Hypothalamus (tissue), 51 donors: ENCODE results near the gene WDR41.

Experiments used
- DNase-seq, 51 donors: peaks; one replicate each; lab custom pipeline; 2025; lab: John Stamatoyannopoulos, UW

WDR41 gene

DNA sequence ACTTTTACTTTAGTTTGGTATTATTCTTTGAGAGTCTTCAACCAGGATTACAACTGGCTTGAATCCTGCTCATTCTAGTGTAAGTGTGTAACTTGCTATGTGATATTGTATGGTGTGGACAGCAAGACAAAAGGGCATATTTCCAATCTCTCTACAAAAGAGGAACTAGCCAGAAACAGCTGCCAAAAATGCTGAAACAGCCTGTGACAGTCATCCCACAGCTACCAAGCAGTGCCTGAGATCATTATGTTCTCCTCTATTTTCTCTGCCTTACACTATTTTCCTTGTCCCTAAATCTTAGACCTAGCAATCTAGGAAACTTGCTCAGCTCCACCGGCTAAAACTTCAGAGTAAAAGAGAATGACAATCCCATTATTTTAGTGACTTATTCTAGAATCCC is 42.8 kb downstream of the WDR41 start:
- DNase-seq, result peak in 3 of 51 donors; percentile 4 to 9 (median 6)

DNA sequence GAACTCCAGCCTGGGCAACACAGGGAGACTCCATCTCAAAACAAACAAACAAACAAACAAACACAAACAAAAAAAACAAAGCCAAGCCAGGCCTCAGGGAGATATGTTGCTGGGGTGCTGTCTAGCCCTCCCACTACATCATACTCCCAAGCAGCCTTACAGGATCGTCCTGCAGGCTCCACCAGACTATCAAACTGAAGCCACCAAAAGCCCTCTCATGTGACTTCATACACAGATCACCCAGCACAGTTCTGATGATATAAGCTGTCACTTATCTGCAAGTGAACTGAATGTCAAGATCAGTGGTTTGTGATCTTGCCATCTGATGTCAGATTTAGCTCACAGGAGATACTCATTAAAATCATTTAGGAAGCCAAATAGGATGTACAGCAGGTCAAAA is 43.3 kb downstream of the WDR41 start:
- no peak for DNase-seq

DNA sequence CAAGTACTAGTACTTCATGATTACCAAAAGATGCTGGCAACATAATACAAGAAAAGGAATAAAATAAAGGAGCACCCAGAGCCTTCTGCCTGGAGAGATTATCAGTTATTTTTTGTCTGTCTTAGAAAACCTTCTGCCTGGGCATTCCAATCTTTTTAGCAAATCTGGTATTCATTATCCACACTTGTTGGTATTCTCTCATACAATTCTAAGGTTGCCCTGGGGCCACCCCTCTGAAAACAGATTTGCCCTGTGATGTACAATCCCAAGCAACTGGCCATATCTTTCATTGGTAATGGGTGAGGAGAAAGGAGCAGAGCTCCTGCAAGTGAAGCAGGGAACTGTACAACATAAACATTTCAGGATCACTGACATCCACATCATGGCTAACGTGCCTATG is 47.8 kb downstream of the WDR41 start:
- DNase-seq, result no peak

DNA sequence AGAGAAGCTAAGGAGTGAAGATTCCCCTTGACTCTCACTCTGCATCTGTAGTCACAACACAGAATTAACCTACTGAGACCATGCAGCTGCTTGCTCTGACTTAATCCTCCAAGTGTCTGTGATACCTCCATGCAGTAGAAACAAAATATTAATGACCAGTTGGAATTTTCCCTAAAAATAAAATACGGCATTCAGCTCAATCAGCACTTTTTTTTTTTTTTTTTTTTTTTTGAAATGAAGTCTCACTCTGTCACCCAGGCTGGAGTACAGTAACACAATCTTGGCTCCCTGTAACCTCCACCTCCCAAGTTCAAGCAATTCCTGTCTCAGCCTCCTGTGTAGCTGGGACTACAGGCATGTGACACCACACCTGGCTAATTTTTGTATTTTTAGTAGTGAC is 48.4 kb downstream of the WDR41 start:
- DNase-seq, result no peak

DNA sequence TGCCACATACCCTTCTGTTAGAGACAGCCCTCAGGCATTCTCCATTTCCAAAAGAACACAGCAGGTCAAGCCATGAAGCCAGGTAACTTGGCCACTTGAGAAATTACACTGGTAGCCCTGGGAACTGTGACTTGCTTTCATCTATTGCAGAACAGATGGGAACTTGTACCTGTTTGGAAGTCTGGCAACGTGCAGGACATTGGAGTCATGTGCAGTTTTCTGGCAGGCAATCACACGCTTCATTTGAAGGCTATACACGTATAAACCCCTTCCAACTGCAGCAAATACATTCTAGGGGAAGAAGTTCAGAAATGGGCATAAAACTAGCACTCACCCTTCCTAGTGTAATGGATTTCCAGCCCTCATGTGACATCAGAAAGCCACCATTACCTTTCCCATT is 54.0 kb downstream of the WDR41 start:
- DNase-seq, result no peak

DNA sequence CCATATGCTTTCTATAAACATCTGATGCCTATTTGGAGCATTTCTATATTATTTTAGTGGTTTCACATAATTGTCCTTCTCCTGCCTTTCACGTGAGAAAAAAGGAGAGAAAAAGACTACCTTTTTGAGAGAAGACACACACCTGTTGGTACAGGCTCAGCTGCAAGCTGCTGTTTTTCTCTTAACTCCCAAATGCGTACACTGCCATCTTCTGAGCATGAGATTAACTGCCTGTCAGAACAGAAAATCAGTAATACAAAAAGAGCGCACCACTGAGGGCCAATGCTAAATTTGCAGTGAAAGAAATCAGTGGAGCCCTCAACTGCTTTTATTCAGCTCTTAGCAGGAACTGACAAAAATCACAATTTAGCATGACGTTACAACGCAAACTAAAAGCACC is 54.9 kb downstream of the WDR41 start:
- DNase-seq, result peak in 3 of 51 donors; percentile 11 to 54 (median 29)

DNA sequence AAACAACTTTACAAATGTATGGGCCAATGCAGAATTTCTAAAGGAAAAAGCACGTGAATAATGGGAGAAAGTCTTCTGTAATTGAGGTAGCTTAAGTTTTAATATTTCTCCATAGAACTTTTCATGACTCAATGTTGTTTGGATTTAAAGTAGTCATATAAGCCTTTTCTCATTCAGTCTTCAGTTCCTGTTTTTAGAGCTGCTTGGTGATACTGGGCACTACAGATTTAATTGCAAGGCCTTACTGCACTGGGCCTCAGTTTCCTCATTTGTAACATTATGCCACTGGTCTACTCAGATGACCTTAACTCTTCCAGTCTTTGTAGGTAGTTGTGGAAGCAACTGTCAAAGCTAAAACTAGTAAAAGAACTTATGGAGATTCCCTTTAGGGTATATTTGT is 60.4 kb downstream of the WDR41 start:
- no peak for DNase-seq

- DNase-seq, result no peak
Observed at GRCh38 chr5:77431286-77431685, 60.8 kb downstream of the WDR41 start.

DNA sequence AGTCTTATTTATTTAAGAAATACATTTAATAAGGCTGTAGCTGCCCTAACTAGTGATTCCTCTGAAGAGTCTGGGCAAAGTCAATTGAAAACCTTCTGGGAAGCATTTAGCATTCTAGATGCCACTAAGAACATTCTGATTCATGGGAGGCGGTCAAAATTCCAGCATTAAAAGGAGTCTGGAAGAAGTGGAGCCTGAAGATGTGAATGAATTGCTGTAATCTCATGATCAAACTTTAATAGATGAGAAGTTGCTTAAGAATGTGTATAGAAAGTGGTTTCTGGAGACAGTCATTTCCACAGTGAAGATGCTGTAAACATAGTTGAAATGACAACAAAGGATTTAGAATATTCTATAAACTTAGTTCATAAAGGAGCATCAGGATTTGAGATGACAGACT is 61.4 kb downstream of the WDR41 start:
- no peak for DNase-seq

GRCh38 chr5:77428526-77428925 is 63.6 kb downstream of the WDR41 start:
- DNase-seq, result no peak

DNA sequence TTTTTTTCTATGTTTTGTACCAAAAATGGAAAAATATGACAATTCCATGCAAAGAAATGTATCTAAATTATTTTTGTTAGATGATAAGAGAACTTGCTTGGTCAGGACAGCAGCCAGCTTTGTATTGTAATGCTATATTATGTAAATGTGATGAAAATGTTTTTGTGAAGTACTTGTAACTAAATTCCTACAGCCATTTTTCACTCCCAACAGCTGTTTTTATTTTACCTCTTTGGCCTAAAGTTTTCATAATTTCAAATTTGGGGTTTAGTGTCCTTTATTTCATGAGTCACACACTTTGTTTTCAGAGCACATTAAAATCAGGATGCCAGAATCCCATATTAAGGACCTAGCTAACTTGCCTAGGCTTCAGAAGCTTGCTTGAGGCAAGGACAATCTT is 64.1 kb downstream of the WDR41 start:
- DNase-seq, result no peak

- DNase-seq, result no peak
Observed at GRCh38 chr5:77426670-77427069, 65.4 kb downstream of the WDR41 start.

GRCh38 chr5:77425998-77426659 is 66.0 kb downstream of the WDR41 start:
- no peak for DNase-seq

DNA sequence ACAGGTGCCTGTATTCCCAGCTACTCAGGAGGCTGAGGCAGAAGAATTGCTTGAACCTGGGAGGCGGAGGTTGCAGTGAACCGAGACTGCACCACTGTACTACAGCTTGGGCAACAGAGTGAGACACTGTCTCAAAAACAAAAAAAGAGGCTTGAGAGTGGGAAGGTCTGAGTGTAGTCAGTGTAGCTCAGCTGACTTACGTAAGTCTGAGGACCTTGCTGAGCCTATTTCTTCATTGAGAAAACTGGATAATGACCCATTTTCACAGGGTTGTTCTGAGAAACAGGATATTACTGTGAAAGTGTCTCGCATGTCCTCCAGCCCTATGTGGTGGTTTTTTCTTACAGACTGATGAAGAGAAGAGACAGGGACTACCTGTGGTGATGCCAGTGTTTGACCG is 66.7 kb downstream of the WDR41 start:
- DNase-seq, result no peak

DNA sequence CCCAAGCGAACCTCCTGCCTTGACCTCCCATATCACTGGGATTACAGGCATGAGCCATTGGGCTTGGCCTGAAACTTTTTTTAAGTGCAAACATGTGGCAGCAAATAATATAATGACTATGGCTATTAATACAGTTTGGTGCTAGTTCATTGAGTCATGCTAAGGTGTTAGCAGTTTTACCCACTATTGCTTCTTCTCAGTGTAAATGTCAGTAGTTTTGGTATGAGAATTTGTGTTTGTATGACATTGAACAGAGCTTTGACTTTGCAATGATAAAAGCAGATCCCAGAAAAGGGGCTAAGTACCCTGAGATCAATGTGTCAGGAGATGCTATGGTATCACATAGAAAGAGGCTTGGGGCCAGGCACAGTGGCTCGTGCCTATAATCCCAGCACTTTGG is 67.2 kb downstream of the WDR41 start:
- no peak for DNase-seq

DNA sequence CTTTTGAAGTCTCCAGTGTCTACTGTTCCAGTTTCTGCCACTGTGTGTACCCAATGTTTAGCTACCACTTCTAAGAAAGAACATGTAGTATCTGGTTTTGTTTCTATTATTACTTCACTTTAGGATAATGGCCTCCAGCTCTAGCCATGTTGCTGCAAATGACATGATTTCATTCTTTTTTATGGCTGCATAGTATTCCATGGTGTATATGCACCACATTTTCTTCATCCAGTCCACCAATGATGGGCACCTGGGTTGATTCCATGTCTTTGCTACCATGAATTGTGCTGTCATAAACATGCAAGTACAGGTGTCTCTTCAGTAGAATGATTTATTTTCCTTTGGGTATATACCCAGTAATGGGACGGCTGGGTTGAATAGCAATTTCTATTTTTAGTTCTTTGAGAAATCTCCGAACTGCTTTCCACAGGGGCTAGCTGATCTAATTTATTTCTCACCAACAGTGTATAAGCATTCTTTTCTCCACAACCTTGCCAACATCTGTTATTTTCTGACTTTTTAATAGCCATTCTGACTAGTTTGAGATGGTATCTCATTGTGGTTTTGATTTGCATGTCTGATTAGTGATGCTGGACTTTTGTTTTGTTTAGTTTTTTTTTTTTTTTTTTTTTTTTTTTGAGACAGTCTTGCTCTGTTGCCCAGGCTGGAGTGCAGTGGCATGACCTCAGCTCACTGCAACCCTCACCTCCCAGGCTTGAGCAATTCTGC is 68.9 kb downstream of the WDR41 start:
- no peak for DNase-seq

- DNase-seq, result no peak
Observed at GRCh38 chr5:77420940-77421339, 71.2 kb downstream of the WDR41 start.

DNA sequence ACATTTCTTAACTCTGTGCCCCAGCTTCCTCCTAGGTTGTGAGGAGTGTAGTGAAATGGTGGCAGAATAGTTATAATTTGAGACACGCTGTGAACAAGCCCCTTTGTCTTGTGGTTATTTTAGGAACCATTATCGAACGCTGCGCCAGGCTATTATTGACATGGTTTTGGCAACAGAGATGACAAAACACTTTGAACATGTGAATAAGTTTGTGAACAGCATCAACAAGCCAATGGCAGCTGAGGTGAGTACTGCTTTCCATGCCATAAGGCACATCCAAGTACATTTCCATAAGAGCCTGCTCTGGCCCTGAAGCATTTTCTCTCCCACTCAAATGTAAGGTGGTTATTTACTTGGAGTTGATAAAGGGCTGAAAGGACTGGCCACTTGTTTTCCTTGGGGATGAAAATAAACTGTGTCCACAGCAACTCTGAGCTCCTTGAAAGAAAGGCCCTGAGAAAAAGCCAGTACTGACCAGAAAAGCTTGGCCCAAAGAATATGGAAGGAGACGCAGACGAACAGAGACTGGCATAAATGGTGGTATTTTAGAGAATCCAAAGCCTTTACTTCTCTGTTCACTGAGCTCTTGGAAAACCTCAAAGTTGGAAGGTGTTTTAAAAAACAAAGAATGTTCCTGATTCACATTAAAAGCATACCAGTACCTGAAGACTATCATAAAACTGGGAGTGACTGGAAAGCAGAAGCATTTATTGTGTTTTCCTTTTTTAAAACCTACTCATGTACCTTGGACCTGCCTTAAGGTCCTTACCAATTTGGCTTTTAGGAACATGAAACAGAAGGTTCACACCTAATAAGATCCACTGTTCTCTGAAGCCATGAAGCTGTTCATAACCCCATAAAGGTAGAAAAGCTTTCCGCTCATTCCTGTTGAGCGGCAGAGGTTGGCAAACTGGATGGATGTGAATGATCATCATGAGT is 72.2 kb downstream of the WDR41 start:
- DNase-seq, result no peak

DNA sequence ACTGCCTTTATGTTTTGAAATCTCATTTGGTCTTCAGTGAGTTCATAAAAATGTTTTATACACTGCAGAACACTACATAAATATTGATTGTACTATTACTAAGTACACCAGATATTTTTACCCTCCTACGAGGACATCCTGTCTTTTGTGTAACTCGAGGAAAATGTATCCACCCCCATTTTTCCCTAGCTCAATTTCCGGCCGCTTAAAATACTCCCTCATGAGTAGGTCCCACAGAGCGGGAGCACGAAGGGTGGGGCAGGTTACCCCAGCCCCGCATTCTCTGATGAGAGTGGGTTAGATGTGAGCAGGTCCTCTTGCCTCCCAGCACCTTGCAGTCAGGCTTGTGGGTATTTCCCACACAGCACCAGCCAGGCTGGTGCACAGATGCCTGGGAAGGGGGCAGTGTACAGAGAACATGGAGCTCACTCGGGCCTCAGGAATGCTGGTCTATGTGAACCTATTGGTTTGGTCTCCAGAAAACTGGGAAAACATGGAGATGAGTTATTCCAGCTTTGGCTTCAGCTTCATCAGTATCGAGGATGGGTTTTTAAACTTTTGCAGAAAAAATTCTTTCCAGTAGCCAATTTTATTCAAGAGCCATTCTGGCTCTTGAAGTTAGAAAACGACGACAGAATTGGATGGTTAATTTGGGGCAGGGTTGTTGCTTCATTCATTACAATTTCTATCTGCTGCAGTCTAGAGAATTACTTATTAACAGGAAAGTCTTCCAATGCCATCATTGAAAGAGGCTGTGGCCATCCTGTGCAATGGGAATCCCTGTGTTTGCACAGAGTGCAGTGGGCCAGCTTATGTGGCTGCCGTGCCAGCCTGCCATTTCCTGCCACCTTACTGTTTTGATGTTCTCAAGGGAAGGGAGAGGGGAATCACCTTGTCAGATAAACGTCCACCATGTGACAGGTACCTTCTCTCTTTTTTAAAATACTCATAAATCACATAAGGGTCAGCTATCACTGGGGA is 73.2 kb downstream of the WDR41 start:
- DNase-seq, result peak in 1 of 51 donors; percentile 15

GRCh38 chr5:77418162-77418561 is 74.0 kb downstream of the WDR41 start:
- DNase-seq, result no peak
